Measurements from ENCODE around the gene CTSA. TPM values are rescaled to one million over a fixed set of nuclear protein-coding genes. Genes with fewer than 3 reads are reported as not detected.

CTSA gene
- total RNA-seq, 1 experiment from 2014 or later = 109 TPM

GRCh38 chr20:45848969-45849582 is 42.1 kb upstream of the CTSA start:
- ChIA-PET POLR2A (no interaction called here), RAD21 (ENCODE audit: low non-redundant PET in 1 of 2, low total read pairs in 2 of 2, uncharacterized antibody in 2 of 2, unreplicated experiment in 2 of 2) (no interaction called here), CTCF (no interaction called here)
- Histone ChIP-seq H2AFZ (ENCODE audit: low read depth, low read length, poor library complexity, severe bottlenecking) (no peak overlapping the region), H3K27me3 (ENCODE audit: insufficient read depth, low read length) (no peaks in the 10 kb centered on the region), H3K9ac (ENCODE audit: low read length) (no peak overlapping the region), H3K9me3 (ENCODE audit: control insufficient read depth in 1 of 2, insufficient read depth in 1 of 2, low read depth in 1 of 2, low read length in 2 of 2) (no peaks in the 10 kb centered on the region), H4K20me1 (ENCODE audit: insufficient read depth) (no peaks in the 10 kb centered on the region), H3K27ac (ENCODE audit: low read depth, low read length) (no peak overlapping the region), H3K36me3 (ENCODE audit: control insufficient read depth in 1 of 2, insufficient read depth in 2 of 2, low read length in 2 of 2) (peaks cover 0 to 2% of the 10 kb centered on the region in 2 experiments; a peak in 2 of 4 replicates), H3K9me2 (ENCODE audit: insufficient read depth) (no peaks in the 10 kb centered on the region), H3K4me2 (ENCODE audit: low read length) (no peak overlapping the region), H3K4me1 (ENCODE audit: control insufficient read depth in 1 of 2, insufficient read depth in 2 of 2, low read length in 2 of 2) (no peaks in the 10 kb centered on the region), H3K4me3 (replicated peaks in 1 of 2; ENCODE audit: low read depth in 1 of 2, low read length in 2 of 2) (no peak overlapping the region), H3K79me2 (ENCODE audit: insufficient read depth, low read length) (no peaks in the 10 kb centered on the region)
- no peak for DNase-seq (ENCODE audit: low read depth, low spot score)
- intact Hi-C loops (cut with micrococcal nuclease) = no loop called here
- ATAC-seq = no peak
- no peak for TF ChIP-seq RAD21 (IDR thresholded peaks at IDR 0.05; ENCODE audit: low read depth)
- TF ChIP-seq CBX3 (IDR thresholded peaks at IDR 0.05; ENCODE audit: low read depth) = no peak
- TF ChIP-seq ZNF274 (IDR thresholded peaks at IDR 0.05; ENCODE audit: low read depth, low read length) = no peak
- no peak for TF ChIP-seq EZH2phosphoT487 (IDR thresholded peaks at IDR 0.05; ENCODE audit: borderline replicate concordance)
- TF ChIP-seq, protein P1, sequence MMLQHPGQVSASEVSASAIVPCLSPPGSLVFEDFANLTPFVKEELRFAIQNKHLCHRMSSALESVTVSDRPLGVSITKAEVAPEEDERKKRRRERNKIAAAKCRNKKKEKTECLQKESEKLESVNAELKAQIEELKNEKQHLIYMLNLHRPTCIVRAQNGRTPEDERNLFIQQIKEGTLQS (IDR thresholded peaks at IDR 0.05) = no peak
- TF ChIP-seq, protein P2, sequence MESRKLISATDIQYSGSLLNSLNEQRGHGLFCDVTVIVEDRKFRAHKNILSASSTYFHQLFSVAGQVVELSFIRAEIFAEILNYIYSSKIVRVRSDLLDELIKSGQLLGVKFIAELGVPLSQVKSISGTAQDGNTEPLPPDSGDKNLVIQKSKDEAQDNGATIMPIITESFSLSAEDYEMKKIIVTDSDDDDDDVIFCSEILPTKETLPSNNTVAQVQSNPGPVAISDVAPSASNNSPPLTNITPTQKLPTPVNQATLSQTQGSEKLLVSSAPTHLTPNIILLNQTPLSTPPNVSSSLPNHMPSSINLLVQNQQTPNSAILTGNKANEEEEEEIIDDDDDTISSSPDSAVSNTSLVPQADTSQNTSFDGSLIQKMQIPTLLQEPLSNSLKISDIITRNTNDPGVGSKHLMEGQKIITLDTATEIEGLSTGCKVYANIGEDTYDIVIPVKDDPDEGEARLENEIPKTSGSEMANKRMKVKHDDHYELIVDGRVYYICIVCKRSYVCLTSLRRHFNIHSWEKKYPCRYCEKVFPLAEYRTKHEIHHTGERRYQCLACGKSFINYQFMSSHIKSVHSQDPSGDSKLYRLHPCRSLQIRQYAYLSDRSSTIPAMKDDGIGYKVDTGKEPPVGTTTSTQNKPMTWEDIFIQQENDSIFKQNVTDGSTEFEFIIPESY (IDR thresholded peaks at IDR 0.05; ENCODE audit: extremely low read depth, insufficient replicate concordance, low read length) = no peak
- no peak for TF ChIP-seq ELF1 (IDR thresholded peaks at IDR 0.05; ENCODE audit: borderline replicate concordance, low read depth)
- TF ChIP-seq, protein P3, sequence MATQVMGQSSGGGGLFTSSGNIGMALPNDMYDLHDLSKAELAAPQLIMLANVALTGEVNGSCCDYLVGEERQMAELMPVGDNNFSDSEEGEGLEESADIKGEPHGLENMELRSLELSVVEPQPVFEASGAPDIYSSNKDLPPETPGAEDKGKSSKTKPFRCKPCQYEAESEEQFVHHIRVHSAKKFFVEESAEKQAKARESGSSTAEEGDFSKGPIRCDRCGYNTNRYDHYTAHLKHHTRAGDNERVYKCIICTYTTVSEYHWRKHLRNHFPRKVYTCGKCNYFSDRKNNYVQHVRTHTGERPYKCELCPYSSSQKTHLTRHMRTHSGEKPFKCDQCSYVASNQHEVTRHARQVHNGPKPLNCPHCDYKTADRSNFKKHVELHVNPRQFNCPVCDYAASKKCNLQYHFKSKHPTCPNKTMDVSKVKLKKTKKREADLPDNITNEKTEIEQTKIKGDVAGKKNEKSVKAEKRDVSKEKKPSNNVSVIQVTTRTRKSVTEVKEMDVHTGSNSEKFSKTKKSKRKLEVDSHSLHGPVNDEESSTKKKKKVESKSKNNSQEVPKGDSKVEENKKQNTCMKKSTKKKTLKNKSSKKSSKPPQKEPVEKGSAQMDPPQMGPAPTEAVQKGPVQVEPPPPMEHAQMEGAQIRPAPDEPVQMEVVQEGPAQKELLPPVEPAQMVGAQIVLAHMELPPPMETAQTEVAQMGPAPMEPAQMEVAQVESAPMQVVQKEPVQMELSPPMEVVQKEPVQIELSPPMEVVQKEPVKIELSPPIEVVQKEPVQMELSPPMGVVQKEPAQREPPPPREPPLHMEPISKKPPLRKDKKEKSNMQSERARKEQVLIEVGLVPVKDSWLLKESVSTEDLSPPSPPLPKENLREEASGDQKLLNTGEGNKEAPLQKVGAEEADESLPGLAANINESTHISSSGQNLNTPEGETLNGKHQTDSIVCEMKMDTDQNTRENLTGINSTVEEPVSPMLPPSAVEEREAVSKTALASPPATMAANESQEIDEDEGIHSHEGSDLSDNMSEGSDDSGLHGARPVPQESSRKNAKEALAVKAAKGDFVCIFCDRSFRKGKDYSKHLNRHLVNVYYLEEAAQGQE (IDR thresholded peaks at IDR 0.05; ENCODE audit: low read depth) = no peak
- TF ChIP-seq SIN3A (IDR thresholded peaks at IDR 0.05; ENCODE audit: low read depth) = no peak
- no peak for TF ChIP-seq EGR1 (IDR thresholded peaks at IDR 0.05; ENCODE audit: low read depth)
- TF ChIP-seq SRF (IDR thresholded peaks at IDR 0.05; ENCODE audit: low read depth) = no peak
- no peak for TF ChIP-seq YY1 (IDR thresholded peaks at IDR 0.05; ENCODE audit: extremely low read depth, insufficient replicate concordance, low read depth, low read length)
- TF ChIP-seq, protein P4, sequence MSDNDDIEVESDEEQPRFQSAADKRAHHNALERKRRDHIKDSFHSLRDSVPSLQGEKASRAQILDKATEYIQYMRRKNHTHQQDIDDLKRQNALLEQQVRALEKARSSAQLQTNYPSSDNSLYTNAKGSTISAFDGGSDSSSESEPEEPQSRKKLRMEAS (IDR thresholded peaks at IDR 0.05) = no peak
- TF ChIP-seq POLR2A (IDR thresholded peaks at IDR 0.05; ENCODE audit: borderline replicate concordance, extremely low read depth, insufficient read depth, insufficient read length) = no peak
- no peak for TF ChIP-seq CTCF (IDR thresholded peaks at IDR 0.05 in 2 of 3, conservative IDR thresholded peaks at IDR 0.05 in 1 of 3; ENCODE audit: borderline replicate concordance in 1 of 3, insufficient read depth in 1 of 3, low read depth in 2 of 3, low read length in 2 of 3)
- BruUV-seq (replicated peaks) = no TSS peak
